Measurements from ENCODE around the gene RCOR2. TPM values are rescaled to one million over a fixed set of nuclear protein-coding genes. Genes with fewer than 3 reads are reported as not detected.

RCOR2 gene
- total and polyA plus RNA-seq, 2 of the 13 experiments (the other 11 are each of a cell fraction or from before 2014, with no cell fraction given): 8.3 to 8.5 TPM

DNA sequence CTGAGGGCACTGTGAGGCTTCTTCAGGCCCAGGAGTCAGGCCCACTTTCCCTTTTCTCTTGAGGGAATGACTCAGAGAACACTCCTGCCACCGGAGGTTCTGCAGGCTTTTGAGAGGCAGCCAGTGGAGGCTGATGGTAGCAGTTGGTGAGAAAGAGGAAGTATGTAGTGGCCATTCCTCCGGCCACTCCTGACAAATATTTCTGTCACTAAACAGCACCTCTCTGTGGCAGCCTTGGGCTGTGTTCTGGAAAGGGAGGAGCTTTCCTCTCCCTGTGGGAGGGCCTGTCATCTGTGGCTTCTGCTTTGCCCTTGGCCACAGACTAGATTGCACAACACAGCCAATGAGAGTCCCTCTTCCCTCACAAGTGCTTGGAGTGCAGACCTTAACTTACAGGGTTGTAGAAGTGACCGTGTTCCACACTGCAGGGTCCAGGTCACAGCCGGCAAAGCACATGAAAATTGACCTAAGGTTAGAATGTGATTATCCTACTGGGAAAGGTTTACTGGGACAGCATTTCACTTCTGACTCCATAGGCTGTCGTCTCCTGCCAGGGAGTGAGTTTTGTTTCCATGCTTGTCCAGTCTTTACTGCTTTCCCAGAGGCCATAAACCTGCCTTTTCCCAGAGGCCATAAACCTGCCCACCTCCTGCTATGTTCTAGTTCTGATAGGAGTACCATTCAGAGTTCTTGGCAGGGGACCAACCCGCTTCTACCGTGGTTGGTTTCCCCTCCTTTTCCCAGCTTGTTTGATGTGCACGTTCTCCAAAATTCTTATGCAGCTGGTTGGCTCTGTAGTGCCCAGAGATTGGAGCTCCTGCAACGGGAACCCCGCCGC lies 44.8 kb downstream of the RCOR2 start (continued):
- TF ChIP-seq CREB3 (CRISPR knock-in tag; IDR thresholded peaks at IDR 0.05): no peak
- TF ChIP-seq SAP130 (CRISPR knock-in tag; IDR thresholded peaks at IDR 0.05; ENCODE audit: low read depth): peak; percentile 96
- no peak for TF ChIP-seq ZNF530 (CRISPR knock-in tag; IDR thresholded peaks at IDR 0.05; ENCODE audit: low read depth)
- TF ChIP-seq ZNF674 (CRISPR knock-in tag; IDR thresholded peaks at IDR 0.05; ENCODE audit: low read depth): no peak
- no peak for TF ChIP-seq THAP7 (CRISPR knock-in tag; IDR thresholded peaks at IDR 0.05)
- no peak for TF ChIP-seq ZSCAN29 (CRISPR knock-in tag; conservative IDR thresholded peaks at IDR 0.05)
- peak; percentile 81; the same call in 1 of the 2 replicates for TF ChIP-seq ZNF772 (CRISPR knock-in tag; IDR thresholded peaks at IDR 0.05)
- TF ChIP-seq EP300 (IDR thresholded peaks at IDR 0.05; ENCODE audit: low read depth in 2 of 2, low read length in 2 of 2): peak in 1 of 2 experiments; percentile 38; a peak in 1 of 4 replicates
- peak; percentile 16; the same call in 1 of the 2 replicates for TF ChIP-seq EP300 (CRISPR knock-in tag; IDR thresholded peaks at IDR 0.05; ENCODE audit: borderline replicate concordance)
- peak; percentile 30 for TF ChIP-seq ZNF281 (CRISPR knock-in tag; IDR thresholded peaks at IDR 0.05; ENCODE audit: borderline replicate concordance)
- no peak for TF ChIP-seq KAT2B (IDR thresholded peaks at IDR 0.05; ENCODE audit: borderline replicate concordance, low read depth, low read length)
- no peak for TF ChIP-seq MYNN (CRISPR knock-in tag; IDR thresholded peaks at IDR 0.05; ENCODE audit: low read depth)
- no peak for TF ChIP-seq U2AF1 (optimal IDR thresholded peaks at IDR 0.05; ENCODE audit: low read depth, low read length)
- TF ChIP-seq, protein P1, sequence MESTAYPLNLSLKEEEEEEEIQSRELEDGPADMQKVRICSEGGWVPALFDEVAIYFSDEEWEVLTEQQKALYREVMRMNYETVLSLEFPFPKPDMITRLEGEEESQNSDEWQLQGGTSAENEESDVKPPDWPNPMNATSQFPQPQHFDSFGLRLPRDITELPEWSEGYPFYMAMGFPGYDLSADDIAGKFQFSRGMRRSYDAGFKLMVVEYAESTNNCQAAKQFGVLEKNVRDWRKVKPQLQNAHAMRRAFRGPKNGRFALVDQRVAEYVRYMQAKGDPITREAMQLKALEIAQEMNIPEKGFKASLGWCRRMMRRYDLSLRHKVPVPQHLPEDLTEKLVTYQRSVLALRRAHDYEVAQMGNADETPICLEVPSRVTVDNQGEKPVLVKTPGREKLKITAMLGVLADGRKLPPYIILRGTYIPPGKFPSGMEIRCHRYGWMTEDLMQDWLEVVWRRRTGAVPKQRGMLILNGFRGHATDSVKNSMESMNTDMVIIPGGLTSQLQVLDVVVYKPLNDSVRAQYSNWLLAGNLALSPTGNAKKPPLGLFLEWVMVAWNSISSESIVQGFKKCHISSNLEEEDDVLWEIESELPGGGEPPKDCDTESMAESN (CRISPR knock-in tag; conservative IDR thresholded peaks at IDR 0.05): no peak
- TF ChIP-seq FOXK1 (CRISPR knock-in tag; IDR thresholded peaks at IDR 0.05; ENCODE audit: borderline replicate concordance, low read depth): peak; percentile 61; the same call in 1 of the 2 replicates
- no peak for TF ChIP-seq SCMH1 (CRISPR knock-in tag; IDR thresholded peaks at IDR 0.05; ENCODE audit: borderline replicate concordance)
- TF ChIP-seq, protein P2, sequence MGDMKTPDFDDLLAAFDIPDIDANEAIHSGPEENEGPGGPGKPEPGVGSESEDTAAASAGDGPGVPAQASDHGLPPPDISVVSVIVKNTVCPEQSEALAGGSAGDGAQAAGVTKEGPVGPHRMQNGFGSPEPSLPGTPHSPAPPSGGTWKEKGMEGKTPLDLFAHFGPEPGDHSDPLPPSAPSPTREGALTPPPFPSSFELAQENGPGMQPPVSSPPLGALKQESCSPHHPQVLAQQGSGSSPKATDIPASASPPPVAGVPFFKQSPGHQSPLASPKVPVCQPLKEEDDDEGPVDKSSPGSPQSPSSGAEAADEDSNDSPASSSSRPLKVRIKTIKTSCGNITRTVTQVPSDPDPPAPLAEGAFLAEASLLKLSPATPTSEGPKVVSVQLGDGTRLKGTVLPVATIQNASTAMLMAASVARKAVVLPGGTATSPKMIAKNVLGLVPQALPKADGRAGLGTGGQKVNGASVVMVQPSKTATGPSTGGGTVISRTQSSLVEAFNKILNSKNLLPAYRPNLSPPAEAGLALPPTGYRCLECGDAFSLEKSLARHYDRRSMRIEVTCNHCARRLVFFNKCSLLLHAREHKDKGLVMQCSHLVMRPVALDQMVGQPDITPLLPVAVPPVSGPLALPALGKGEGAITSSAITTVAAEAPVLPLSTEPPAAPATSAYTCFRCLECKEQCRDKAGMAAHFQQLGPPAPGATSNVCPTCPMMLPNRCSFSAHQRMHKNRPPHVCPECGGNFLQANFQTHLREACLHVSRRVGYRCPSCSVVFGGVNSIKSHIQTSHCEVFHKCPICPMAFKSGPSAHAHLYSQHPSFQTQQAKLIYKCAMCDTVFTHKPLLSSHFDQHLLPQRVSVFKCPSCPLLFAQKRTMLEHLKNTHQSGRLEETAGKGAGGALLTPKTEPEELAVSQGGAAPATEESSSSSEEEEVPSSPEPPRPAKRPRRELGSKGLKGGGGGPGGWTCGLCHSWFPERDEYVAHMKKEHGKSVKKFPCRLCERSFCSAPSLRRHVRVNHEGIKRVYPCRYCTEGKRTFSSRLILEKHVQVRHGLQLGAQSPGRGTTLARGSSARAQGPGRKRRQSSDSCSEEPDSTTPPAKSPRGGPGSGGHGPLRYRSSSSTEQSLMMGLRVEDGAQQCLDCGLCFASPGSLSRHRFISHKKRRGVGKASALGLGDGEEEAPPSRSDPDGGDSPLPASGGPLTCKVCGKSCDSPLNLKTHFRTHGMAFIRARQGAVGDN (CRISPR knock-in tag; IDR thresholded peaks at IDR 0.05): peak; percentile 36; the same call in 1 of the 2 replicates
- TF ChIP-seq FLYWCH1 (CRISPR knock-in tag; IDR thresholded peaks at IDR 0.05): no peak

Measured in HepG2 (cell line).